GM12872 (cell line): ENCODE measurements around the gene KRTAP10-8.

Source experiments
- TF ChIP-seq, protein P1 (sequence below): IDR thresholded peaks from 3 replicates; pipeline ENCODE4 v1.5.1; 2011; ENCODE audit warnings: low read depth, mild to moderate bottlenecking, low read length, moderate library complexity; ENCODE audit not compliant: insufficient read depth

The KRTAP10-8 gene

DNA sequence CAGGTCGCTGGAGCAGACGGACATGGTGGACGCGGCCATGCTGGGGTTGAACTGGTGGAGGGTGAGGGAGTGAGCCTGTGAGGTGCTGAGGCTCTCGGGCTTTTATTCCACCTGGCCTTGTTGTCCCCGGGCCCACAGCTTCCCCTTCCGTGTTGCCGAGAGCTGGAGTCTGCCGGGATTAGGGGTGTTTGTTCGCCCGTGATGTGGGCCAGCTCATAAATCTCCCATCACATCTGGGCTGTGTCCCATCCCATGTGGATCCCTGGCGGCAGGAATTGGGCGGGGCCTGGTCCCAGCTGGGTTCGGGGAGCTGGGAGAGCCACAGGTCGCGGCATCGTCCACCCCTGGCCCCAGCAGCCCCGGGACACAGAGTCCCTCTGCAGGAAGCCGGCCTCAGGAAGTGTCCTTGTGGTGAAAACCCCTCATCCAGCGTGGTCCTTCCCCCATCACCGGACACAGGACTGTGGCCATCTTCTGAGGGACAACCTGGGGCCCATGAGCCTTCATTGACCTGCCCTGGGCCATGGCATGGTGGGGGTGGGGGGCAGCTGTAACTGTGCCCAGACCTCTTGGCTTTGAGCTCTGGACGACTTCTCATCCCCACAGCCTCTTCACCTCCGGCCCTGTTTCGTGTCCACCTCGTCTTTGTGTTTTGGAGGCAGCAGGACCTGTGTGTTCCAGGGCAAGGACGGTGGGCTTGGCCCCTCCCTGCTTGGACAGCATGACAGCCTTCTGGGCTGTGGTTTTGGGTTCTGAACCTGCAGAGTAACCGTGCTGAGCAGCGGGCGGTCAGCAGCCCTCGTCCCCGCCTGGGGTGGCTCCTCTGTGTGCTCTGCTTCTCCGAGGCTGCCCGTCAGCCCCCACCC, 19.2 kb upstream of the KRTAP10-8 start, which contains the start of gene KRTAP10-6:
Gene KRTAP10-6 (minus strand): TSS at position 60 of the 866 bp plus-strand sequence. CDS start 21 bp downstream, at position 39.
- TF ChIP-seq, protein P1, sequence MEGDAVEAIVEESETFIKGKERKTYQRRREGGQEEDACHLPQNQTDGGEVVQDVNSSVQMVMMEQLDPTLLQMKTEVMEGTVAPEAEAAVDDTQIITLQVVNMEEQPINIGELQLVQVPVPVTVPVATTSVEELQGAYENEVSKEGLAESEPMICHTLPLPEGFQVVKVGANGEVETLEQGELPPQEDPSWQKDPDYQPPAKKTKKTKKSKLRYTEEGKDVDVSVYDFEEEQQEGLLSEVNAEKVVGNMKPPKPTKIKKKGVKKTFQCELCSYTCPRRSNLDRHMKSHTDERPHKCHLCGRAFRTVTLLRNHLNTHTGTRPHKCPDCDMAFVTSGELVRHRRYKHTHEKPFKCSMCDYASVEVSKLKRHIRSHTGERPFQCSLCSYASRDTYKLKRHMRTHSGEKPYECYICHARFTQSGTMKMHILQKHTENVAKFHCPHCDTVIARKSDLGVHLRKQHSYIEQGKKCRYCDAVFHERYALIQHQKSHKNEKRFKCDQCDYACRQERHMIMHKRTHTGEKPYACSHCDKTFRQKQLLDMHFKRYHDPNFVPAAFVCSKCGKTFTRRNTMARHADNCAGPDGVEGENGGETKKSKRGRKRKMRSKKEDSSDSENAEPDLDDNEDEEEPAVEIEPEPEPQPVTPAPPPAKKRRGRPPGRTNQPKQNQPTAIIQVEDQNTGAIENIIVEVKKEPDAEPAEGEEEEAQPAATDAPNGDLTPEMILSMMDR: no peak

DNA sequence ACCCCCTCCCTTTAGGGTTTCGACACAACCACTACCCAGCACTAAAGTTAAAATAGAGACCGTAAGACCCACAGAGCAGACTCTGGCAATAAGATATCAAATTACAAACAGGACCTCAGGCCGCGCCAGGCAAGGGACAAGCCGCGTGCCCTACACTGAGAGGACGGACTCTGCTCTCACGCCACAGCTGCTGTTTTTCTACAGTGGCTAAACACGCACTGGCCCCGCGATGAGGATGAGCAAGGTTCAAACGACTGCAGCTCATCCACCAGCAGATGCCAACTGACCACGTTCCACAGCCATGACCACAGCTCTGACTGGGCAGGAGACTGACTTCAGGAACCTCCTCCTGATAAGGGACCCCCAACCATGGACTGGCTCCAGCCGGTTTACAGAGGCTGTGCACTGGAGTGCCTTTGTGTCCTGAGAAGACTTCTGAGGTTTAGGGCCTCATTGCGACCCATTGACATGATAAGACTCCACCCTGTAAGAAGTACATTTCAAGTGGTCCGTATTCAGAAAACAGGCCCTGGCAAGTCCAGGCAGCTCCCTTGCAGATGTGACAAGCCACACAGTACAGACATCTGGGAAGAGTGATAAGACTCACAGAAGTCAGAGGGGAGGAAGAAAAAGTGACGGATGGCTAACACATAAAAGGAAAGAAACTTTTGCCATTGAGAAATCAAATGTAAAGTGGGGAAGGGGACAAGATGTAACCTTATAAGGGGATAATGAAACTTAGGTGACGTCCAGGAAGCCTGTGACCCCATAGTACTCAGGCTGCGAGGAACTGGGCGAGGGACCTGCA, 18.1 kb upstream of the KRTAP10-8 start:
- TF ChIP-seq, protein P1: no peak

DNA sequence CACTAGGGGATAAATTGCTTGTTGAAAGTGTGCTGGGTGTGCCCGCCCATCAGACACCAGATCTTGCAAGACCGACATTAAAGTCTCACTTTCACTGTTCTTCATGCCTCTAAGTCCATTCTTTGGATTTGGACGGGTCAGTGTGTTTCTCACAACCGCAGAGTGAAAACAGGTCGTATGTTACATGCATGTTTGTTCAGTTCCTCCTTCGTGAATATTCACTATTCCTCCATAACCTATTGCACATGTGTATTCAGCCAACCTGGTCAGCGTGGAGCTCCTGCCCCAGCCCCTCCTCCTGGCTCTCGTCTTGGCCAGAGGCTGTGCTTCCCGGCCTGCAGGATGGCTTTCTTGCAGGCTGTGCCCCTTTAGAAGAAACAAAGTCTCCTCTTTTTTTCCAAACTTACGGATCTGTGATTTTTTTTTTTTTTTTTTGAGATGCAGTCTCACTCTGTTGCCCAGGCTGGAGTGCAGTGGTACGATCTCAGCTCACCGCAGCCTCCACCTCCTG, 17.4 kb upstream of the KRTAP10-8 start:
- TF ChIP-seq, protein P1: no peak

DNA sequence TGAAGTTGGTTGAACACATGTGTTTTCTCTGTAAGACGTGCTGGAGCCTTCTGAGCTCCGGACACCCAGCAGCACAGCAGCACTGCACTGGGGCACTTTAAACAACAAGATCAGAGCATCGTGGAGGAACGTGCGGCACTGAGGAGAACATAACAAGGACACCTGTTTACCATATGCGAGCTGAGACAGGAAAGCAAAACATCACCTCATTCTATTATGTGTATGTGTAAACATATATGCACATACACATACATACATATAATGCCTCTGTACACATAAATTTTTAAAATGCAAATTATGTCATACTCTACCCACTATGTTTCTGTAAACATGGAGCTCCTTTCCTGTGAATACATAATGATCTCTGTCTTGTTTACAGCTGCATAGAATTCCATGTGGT, 16.4 kb upstream of the KRTAP10-8 start:
- TF ChIP-seq, protein P1: no peak

DNA sequence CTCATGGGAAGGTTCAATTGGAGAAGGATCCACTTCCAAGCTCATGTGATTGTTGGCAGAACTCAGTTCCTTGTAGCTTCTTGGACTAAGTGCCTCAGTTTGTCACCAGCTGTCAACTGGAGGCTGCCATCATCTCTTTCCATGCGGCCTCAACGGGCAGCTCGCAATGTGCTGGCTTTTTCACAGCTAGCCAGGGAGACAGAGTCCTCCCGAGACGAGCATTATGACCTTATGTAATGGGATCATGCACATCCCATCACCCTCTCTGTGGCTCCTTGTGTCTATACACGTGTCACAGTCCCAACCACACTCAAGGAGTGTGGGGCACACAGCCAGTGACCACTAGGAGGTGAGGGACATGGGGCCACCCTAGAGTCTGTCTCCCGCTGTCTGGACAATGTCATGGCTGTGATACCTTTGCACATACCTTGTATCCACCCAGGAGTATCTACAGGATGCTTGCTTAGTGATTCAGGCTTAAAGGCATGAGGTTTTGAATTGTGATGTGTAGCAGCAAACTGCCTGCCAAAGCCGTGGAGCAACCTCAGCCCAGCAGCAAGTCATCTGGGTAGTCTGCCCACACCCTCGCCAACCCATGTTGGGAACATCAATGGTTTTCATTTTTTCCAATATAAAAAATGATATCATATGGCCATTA, 15.7 kb upstream of the KRTAP10-8 start:
- TF ChIP-seq, protein P1: no peak

DNA sequence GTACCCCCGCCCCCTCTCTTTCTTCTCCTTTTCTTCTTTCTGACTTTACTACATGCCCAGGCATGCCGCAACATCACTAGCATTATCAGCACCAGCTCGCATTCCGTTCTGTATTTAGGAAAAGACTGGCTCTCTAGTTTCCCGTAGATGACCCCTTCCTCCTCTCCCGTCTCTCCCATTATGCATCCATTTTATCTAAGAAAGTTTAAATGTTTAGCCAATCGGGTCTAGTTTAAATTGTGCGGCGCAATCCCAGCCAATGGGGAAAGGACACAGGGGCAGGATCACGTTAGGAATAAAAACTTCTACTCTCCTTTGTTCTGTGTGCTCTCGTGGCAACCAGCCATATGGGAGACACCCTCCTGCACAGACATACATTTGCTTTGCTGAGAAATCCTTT, 13.8 kb upstream of the KRTAP10-8 start:
- TF ChIP-seq, protein P1: no peak
